Measurements from ENCODE around the gene PAX3.

PAX3 gene

GRCh38 chr2:222250313-222250712, 48.5 kb downstream of the PAX3 start:
- no peak overlapping the region for H3K9ac ChIP-seq (ENCODE audit: low read depth, low read length, poor library complexity)
- no peak overlapping the region for H3K4ac ChIP-seq (ENCODE audit: low read length)
- H3K79me1 ChIP-seq (ENCODE audit: low read depth, low read length) = no peaks in the 10 kb centered on the region
- H2BK12ac ChIP-seq (ENCODE audit: low read length) = no peak overlapping the region
- peaks cover 0 to 3% (median 0%) of the 10 kb centered on the region in 3 experiments for H3K27me3 ChIP-seq (ENCODE audit: control insufficient read depth in 3 of 3, insufficient read depth in 3 of 3, low read depth in 1 of 3, low read length in 3 of 3)
- no peak overlapping the region for H2BK120ac ChIP-seq (ENCODE audit: low read depth, low read length)
- H3K14ac ChIP-seq (ENCODE audit: low read length) = no peak overlapping the region
- no peak overlapping the region for H2BK15ac ChIP-seq (ENCODE audit: low read length)
- no peak overlapping the region for H3K18ac ChIP-seq (ENCODE audit: low read length)
- DNase-seq (ENCODE audit: low spot score) = no peak
- H2BK5ac ChIP-seq (ENCODE audit: low read length) = no peak overlapping the region
- no peak overlapping the region for H4K91ac ChIP-seq (ENCODE audit: low read depth, low read length, poor library complexity)
- no peak overlapping the region for H3K27ac ChIP-seq (replicated peaks; ENCODE audit: low read length)
- peaks cover 0 to 2% of the 10 kb centered on the region in 2 donors for H3K9me3 ChIP-seq (replicated peaks in 1 of 2; ENCODE audit: control insufficient read depth in 2 of 2, insufficient read depth in 1 of 2, low read depth in 1 of 2, low read length in 2 of 2)
- peaks cover 0 to 3% of the 10 kb centered on the region in 2 donors for H3K4me1 ChIP-seq (ENCODE audit: control insufficient read depth in 2 of 2, insufficient read depth in 1 of 2, low read depth in 1 of 2, low read length in 2 of 2)
- H4K8ac ChIP-seq (ENCODE audit: low read depth, low read length) = no peak overlapping the region
- H2AK5ac ChIP-seq (ENCODE audit: low read depth, low read length) = no peak overlapping the region
- H3K4me2 ChIP-seq (ENCODE audit: insufficient read depth, low read length, poor library complexity, severe bottlenecking) = no peak overlapping the region
- no CpG with 5 or more reads among the region's 1 CpG for WGBS, 2 donors (ENCODE audit: extremely low coverage in 2 of 2, insufficient read length in 2 of 2, insufficient replicate concordance in 1 of 2)
- no peak overlapping the region for H3K23ac ChIP-seq (ENCODE audit: low read depth, low read length, poor library complexity)
- H3K4me3 ChIP-seq (ENCODE audit: low read length in 2 of 2) = no peak overlapping the region
- no peaks in the 10 kb centered on the region for H3K36me3 ChIP-seq (replicated peaks in 1 of 2; ENCODE audit: control insufficient read depth in 2 of 2, insufficient read depth in 2 of 2, low read length in 2 of 2)
- H2AFZ ChIP-seq (ENCODE audit: low read length) = no peak overlapping the region

- H2BK120ac ChIP-seq (ENCODE audit: low read depth, low read length) = no peak overlapping the region
- no peak for DNase-seq (ENCODE audit: low spot score)
- no peak overlapping the region for H3K18ac ChIP-seq (ENCODE audit: low read length)
- no peak overlapping the region for H3K4ac ChIP-seq (ENCODE audit: low read length)
- H3K4me1 ChIP-seq (ENCODE audit: control insufficient read depth in 2 of 2, insufficient read depth in 1 of 2, low read depth in 1 of 2, low read length in 2 of 2) = peaks cover 0 to 3% of the 10 kb centered on the region in 2 donors
- H3K27me3 ChIP-seq (ENCODE audit: control insufficient read depth in 3 of 3, insufficient read depth in 3 of 3, low read depth in 1 of 3, low read length in 3 of 3) = peaks cover 0 to 6% (median 0%) of the 10 kb centered on the region in 3 experiments
- no peak overlapping the region for H4K8ac ChIP-seq (ENCODE audit: low read depth, low read length)
- H3K27ac ChIP-seq (replicated peaks; ENCODE audit: low read length) = no peak overlapping the region
- H2BK12ac ChIP-seq (ENCODE audit: low read length) = no peak overlapping the region
- no peak overlapping the region for H2AFZ ChIP-seq (ENCODE audit: low read length)
- no peaks in the 10 kb centered on the region for H3K36me3 ChIP-seq (replicated peaks in 1 of 2; ENCODE audit: control insufficient read depth in 2 of 2, insufficient read depth in 2 of 2, low read length in 2 of 2)
- no peak overlapping the region for H2BK15ac ChIP-seq (ENCODE audit: low read length)
- no peak overlapping the region for H2AK5ac ChIP-seq (ENCODE audit: low read depth, low read length)
- no peak overlapping the region for H3K4me2 ChIP-seq (ENCODE audit: insufficient read depth, low read length, poor library complexity, severe bottlenecking)
- no peak overlapping the region for H4K91ac ChIP-seq (ENCODE audit: low read depth, low read length, poor library complexity)
- no peak overlapping the region for H3K9ac ChIP-seq (ENCODE audit: low read depth, low read length, poor library complexity)
- no peak overlapping the region for H3K4me3 ChIP-seq (ENCODE audit: low read length in 2 of 2)
- no peak overlapping the region for H3K14ac ChIP-seq (ENCODE audit: low read length)
- H3K79me1 ChIP-seq (ENCODE audit: low read depth, low read length) = no peaks in the 10 kb centered on the region
- H3K23ac ChIP-seq (ENCODE audit: low read depth, low read length, poor library complexity) = no peak overlapping the region
- H2BK5ac ChIP-seq (ENCODE audit: low read length) = no peak overlapping the region
- H3K9me3 ChIP-seq (replicated peaks in 1 of 2; ENCODE audit: control insufficient read depth in 2 of 2, insufficient read depth in 1 of 2, low read depth in 1 of 2, low read length in 2 of 2) = peaks cover 0 to 2% of the 10 kb centered on the region in 2 donors
- no CpG with 5 or more reads among the region's 5 CpGs for WGBS, 2 donors (ENCODE audit: extremely low coverage in 2 of 2, insufficient read length in 2 of 2, insufficient replicate concordance in 1 of 2)
Observed at GRCh38 chr2:222249444-222249843, 49.4 kb downstream of the PAX3 start.

GRCh38 chr2:222248818-222249217, 50.0 kb downstream of the PAX3 start:
- no peak overlapping the region for H4K91ac ChIP-seq (ENCODE audit: low read depth, low read length, poor library complexity)
- H2BK12ac ChIP-seq (ENCODE audit: low read length) = no peak overlapping the region
- no peak overlapping the region for H2AK5ac ChIP-seq (ENCODE audit: low read depth, low read length)
- no peak overlapping the region for H3K27ac ChIP-seq (replicated peaks; ENCODE audit: low read length)
- no peak overlapping the region for H3K23ac ChIP-seq (ENCODE audit: low read depth, low read length, poor library complexity)
- peaks cover 0 to 8% (median 0%) of the 10 kb centered on the region in 3 experiments for H3K27me3 ChIP-seq (ENCODE audit: control insufficient read depth in 3 of 3, insufficient read depth in 3 of 3, low read depth in 1 of 3, low read length in 3 of 3)
- WGBS, 2 donors (ENCODE audit: extremely low coverage in 2 of 2, insufficient read length in 2 of 2, insufficient replicate concordance in 1 of 2) = no CpG with 5 or more reads among the region's 1 CpG
- no peak overlapping the region for H3K14ac ChIP-seq (ENCODE audit: low read length)
- H3K36me3 ChIP-seq (replicated peaks in 1 of 2; ENCODE audit: control insufficient read depth in 2 of 2, insufficient read depth in 2 of 2, low read length in 2 of 2) = no peaks in the 10 kb centered on the region
- no peak overlapping the region for H3K18ac ChIP-seq (ENCODE audit: low read length)
- H2BK15ac ChIP-seq (ENCODE audit: low read length) = no peak overlapping the region
- no peak overlapping the region for H2BK5ac ChIP-seq (ENCODE audit: low read length)
- H3K4ac ChIP-seq (ENCODE audit: low read length) = no peak overlapping the region
- H3K9me3 ChIP-seq (replicated peaks in 1 of 2; ENCODE audit: control insufficient read depth in 2 of 2, insufficient read depth in 1 of 2, low read depth in 1 of 2, low read length in 2 of 2) = peaks cover 0 to 2% of the 10 kb centered on the region in 2 donors
- no peak overlapping the region for H2AFZ ChIP-seq (ENCODE audit: low read length)
- H3K9ac ChIP-seq (ENCODE audit: low read depth, low read length, poor library complexity) = no peak overlapping the region
- H3K79me1 ChIP-seq (ENCODE audit: low read depth, low read length) = no peaks in the 10 kb centered on the region
- H4K8ac ChIP-seq (ENCODE audit: low read depth, low read length) = no peak overlapping the region
- H3K4me2 ChIP-seq (ENCODE audit: insufficient read depth, low read length, poor library complexity, severe bottlenecking) = no peak overlapping the region
- no peak overlapping the region for H3K4me3 ChIP-seq (ENCODE audit: low read length in 2 of 2)
- H3K4me1 ChIP-seq (ENCODE audit: control insufficient read depth in 2 of 2, insufficient read depth in 1 of 2, low read depth in 1 of 2, low read length in 2 of 2) = peaks cover 0 to 3% of the 10 kb centered on the region in 2 donors
- no peak overlapping the region for H2BK120ac ChIP-seq (ENCODE audit: low read depth, low read length)
- DNase-seq (ENCODE audit: low spot score) = no peak

- H3K14ac ChIP-seq (ENCODE audit: low read length) = no peak overlapping the region
- no peak overlapping the region for H2BK120ac ChIP-seq (ENCODE audit: low read depth, low read length)
- WGBS, 2 donors (ENCODE audit: extremely low coverage in 2 of 2, insufficient read length in 2 of 2, insufficient replicate concordance in 1 of 2) = no CpG with 5 or more reads among the region's 2 CpGs
- no peak overlapping the region for H2BK15ac ChIP-seq (ENCODE audit: low read length)
- H2BK5ac ChIP-seq (ENCODE audit: low read length) = no peak overlapping the region
- no peak overlapping the region for H3K4ac ChIP-seq (ENCODE audit: low read length)
- H4K91ac ChIP-seq (ENCODE audit: low read depth, low read length, poor library complexity) = no peak overlapping the region
- no peak overlapping the region for H3K18ac ChIP-seq (ENCODE audit: low read length)
- no peaks in the 10 kb centered on the region for H3K36me3 ChIP-seq (replicated peaks in 1 of 2; ENCODE audit: control insufficient read depth in 2 of 2, insufficient read depth in 2 of 2, low read length in 2 of 2)
- H3K79me1 ChIP-seq (ENCODE audit: low read depth, low read length) = no peaks in the 10 kb centered on the region
- peaks cover 0 to 2% of the 10 kb centered on the region in 2 donors for H3K9me3 ChIP-seq (replicated peaks in 1 of 2; ENCODE audit: control insufficient read depth in 2 of 2, insufficient read depth in 1 of 2, low read depth in 1 of 2, low read length in 2 of 2)
- no peak overlapping the region for H4K8ac ChIP-seq (ENCODE audit: low read depth, low read length)
- no peak overlapping the region for H3K4me3 ChIP-seq (ENCODE audit: low read length in 2 of 2)
- H3K4me2 ChIP-seq (ENCODE audit: insufficient read depth, low read length, poor library complexity, severe bottlenecking) = no peak overlapping the region
- peaks cover 0 to 3% of the 10 kb centered on the region in 2 donors for H3K4me1 ChIP-seq (ENCODE audit: control insufficient read depth in 2 of 2, insufficient read depth in 1 of 2, low read depth in 1 of 2, low read length in 2 of 2)
- H2AFZ ChIP-seq (ENCODE audit: low read length) = no peak overlapping the region
- peaks cover 0 to 8% (median 0%) of the 10 kb centered on the region in 3 experiments for H3K27me3 ChIP-seq (ENCODE audit: control insufficient read depth in 3 of 3, insufficient read depth in 3 of 3, low read depth in 1 of 3, low read length in 3 of 3)
- DNase-seq (ENCODE audit: low spot score) = no peak
- H2AK5ac ChIP-seq (ENCODE audit: low read depth, low read length) = no peak overlapping the region
- H3K27ac ChIP-seq (replicated peaks; ENCODE audit: low read length) = no peak overlapping the region
- H3K23ac ChIP-seq (ENCODE audit: low read depth, low read length, poor library complexity) = no peak overlapping the region
- H2BK12ac ChIP-seq (ENCODE audit: low read length) = no peak overlapping the region
- H3K9ac ChIP-seq (ENCODE audit: low read depth, low read length, poor library complexity) = no peak overlapping the region
Observed at GRCh38 chr2:222248256-222248655, 50.5 kb downstream of the PAX3 start.
